Measurements from ENCODE around the gene EDN2.

DNA sequence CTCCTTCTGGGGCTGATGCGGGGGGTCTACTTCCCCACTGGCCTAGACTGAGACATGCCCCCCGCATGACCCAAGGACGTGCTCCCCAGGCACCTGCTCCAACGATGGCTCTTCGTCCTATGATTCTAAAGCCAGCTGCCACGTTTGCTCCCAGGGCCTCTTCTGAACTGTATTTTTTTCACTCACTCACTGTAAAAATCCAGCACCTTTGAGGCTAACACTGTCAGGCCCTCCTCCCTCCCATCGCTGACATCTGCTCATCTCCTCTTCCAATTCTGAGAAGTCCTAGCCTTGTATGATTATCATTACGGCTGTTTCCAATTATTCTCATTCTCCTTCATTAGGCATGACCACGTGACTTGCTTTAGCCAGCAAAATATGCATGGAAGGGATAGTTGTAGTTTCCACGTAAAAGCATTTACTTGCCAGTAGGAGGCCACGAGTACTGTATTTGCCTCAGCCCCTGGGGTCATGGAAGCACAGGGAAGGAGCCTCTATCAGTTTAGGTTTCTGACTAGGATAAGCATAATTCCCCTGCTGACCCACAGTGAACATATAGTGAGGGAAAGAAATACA, 19.1 kb upstream of the EDN2 start:
- TF ChIP-seq, protein P1, sequence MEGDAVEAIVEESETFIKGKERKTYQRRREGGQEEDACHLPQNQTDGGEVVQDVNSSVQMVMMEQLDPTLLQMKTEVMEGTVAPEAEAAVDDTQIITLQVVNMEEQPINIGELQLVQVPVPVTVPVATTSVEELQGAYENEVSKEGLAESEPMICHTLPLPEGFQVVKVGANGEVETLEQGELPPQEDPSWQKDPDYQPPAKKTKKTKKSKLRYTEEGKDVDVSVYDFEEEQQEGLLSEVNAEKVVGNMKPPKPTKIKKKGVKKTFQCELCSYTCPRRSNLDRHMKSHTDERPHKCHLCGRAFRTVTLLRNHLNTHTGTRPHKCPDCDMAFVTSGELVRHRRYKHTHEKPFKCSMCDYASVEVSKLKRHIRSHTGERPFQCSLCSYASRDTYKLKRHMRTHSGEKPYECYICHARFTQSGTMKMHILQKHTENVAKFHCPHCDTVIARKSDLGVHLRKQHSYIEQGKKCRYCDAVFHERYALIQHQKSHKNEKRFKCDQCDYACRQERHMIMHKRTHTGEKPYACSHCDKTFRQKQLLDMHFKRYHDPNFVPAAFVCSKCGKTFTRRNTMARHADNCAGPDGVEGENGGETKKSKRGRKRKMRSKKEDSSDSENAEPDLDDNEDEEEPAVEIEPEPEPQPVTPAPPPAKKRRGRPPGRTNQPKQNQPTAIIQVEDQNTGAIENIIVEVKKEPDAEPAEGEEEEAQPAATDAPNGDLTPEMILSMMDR (IDR thresholded peaks at IDR 0.05), result no peak
- TF ChIP-seq POLR2A (IDR thresholded peaks at IDR 0.05) (no peak), POLR2AphosphoS5 (IDR thresholded peaks at IDR 0.05; ENCODE audit: insufficient read depth in 1 of 2, low read depth in 1 of 2) (no peak)
